ENCODE data around the gene GJD3.

- TF ChIP-seq ZFP3 (CRISPR knock-in tag; IDR thresholded peaks at IDR 0.05) (no peak), ARNTL (CRISPR knock-in tag; IDR thresholded peaks at IDR 0.05; ENCODE audit: borderline replicate concordance, low read depth) (no peak), BACH2 (CRISPR knock-in tag; IDR thresholded peaks at IDR 0.05; ENCODE audit: borderline replicate concordance) (no peak), CSDC2 (CRISPR knock-in tag; IDR thresholded peaks at IDR 0.05) (no peak), CSRNP3 (CRISPR knock-in tag; IDR thresholded peaks at IDR 0.05) (no peak)
These were observed 48.6 kb downstream of the GJD3 start for GRCh38 chr17:40315678-40316570.
